HG03469 (cell line): ENCODE data around the gene COG3.

Experiments used
- ATAC-seq: cut with Tn5 transposase; IDR thresholded peaks from one replicate; pipeline ENCODE4 v1.9.1; 2021; ENCODE audit warnings: mild to moderate bottlenecking, moderate library complexity, moderate number of reproducible peaks; ENCODE audit not compliant: unreplicated experiment

The COG3 gene

GRCh38 chr13:45544520-45544919 lies 79.8 kb downstream of the COG3 start:
- no peak for ATAC-seq

DNA sequence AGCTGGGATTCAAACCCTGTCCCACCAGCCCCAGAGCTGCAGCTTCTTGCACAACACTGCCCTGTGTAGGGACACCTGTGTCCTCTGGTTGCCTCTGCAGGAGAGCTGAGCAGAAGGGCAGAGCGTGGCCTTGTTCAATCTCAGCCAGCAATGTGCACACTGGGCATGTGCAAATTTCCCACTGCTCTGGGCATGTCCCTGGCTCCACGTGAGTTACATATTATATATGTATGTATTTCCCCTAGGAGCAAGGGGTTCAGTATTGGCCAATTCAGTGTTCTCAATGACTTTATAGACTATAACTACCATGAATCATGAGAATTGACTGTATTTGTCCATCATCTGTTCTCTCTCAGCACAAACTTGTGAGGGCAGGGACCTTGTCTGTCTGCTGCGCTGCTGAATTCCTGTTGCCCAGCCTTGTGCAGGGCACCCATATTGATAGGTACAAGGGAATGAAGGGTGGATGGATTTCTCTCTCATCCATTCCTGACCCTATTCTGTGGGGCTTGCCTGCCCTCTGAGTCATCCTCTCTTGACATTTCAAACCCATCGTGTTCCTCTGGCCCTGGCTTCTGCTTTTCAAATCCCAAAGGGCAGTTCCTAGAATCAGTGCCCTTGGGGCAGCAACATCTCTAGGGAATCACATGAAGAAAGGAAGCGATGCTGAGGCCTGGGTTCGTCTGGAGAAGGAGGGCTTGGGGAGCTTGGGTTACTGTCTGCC lies 81.1 kb downstream of the COG3 start:
- no peak for ATAC-seq

DNA sequence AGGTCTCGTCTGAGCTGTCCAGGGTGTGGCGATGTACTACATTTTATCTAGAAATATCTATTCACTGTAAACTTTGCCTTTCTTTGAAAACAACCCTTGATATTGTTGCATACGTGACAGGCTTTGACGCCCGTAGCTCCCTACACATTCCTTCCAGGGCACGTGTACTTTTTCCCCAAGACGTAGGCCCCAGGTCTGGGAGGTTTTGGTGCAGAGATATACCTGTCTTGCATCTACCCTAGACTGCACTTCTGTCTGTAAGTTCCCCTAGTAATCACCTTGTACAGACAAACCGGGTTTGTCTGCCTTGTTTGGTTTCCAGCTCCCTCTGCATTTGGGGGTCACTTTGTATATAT lies 81.6 kb downstream of the COG3 start:
- no peak for ATAC-seq

GRCh38 chr13:45548281-45548680 lies 83.5 kb downstream of the COG3 start:
- ATAC-seq = no peak

DNA sequence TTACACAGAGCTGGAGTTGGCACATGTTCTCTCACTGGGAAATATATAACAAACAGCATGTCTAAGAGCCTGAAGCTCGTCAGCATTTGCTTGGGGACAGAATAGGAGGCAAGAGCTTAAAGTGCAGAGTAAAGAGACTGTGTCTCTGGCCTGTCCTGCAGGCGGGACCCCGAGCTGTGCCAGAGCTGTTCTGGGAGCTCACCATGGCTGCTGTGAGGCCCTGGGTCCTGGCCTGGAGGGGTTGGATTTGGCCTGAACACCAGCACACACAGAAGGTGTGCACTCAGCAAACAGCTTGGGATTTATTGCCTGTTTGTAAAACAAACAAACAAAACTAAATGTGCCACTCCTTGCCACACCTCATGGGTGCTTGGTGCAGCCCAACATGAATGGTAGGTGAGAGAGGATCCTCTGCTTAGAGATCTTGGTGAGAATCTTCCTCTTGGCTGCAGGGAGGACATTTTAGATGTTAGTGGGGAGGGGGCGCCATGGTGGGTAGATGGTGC lies 89.9 kb downstream of the COG3 start:
- no peak for ATAC-seq

GRCh38 chr13:45564133-45564776 lies 99.5 kb downstream of the COG3 start:
- ATAC-seq = no peak

- ATAC-seq = no peak
These were observed 100.6 kb downstream of the COG3 start for GRCh38 chr13:45565331-45565730.

GRCh38 chr13:45575146-45575829 lies 110.5 kb downstream of the COG3 start:
- ATAC-seq = no peak

DNA sequence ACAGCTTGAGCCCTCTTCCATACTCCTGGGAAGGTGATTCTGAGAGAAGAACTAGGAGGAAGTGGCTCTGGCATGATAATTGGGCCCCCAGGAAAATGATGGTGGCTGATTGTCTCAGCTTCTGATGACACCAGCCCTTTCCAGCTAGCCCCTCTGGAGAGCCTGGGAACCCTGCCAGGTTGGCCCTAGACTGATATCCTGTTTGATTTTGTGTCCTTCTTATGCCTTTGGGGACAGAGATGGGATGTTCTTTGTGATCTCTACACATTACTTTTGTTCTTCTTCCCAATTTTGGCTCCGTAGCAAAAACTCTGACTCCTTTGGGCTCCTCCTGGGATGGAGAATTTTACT lies 111.1 kb downstream of the COG3 start:
- ATAC-seq = no peak

DNA sequence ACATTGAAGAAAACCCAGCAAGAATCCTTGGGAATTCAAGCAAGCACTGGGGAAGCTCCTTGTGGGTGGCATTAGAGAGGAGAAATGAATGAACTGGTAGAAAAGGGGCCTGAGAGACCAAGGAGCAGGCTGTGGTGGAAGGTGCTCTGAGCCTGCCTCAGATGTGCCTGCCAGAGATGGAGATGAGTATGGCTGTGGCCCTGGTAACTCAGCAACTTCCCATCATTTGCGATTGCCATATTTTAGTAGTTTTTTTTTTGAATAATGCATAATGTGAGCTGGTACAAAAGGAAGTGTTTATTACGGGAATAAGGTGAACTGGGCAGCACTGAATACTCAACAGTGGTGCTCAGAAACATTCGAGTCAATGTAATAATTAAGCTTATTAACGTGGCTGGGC lies 111.7 kb downstream of the COG3 start:
- ATAC-seq = no peak

DNA sequence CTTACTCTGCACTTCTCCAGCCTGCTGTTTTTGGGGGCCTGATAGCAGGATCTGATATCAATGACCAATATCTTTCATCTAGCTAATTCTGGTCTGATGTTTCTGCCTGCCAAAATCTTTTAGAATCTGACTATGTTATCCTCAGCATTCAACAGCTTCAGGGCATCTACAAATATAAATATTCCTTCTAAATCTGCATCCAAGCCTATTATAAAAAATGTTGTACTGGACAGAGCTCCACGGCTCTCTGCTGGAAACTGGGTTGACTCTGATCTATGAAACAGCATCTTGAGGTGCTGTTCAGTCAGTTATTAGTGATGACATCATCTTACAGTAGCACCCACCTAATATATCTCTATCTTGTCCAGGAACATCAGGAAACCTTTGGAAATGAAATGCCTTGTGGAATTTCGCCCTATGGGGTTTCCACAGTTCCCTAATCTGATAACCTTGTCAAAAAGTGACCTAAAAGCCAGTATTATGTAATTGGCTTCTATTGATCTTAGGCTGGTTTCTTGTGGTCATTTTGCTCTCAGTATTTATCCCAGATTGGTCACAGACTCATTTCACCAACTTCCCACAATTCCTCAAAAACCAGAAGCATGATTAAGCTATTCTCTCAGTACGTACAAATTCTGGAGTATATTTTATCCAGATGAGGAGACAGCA lies 117.8 kb downstream of the COG3 start:
- ATAC-seq = no peak

- no peak for ATAC-seq
These were observed 120.1 kb downstream of the COG3 start for GRCh38 chr13:45584816-45585215.
